ENCODE measurements around the gene MAD2L1BP. TPM values are rescaled to one million over a fixed set of nuclear protein-coding genes. Genes with fewer than 3 reads are reported as not detected.

The MAD2L1BP gene
- total and polyA plus RNA-seq, 2 donors from 2014 or later = 19.0 to 31.0 TPM

DNA sequence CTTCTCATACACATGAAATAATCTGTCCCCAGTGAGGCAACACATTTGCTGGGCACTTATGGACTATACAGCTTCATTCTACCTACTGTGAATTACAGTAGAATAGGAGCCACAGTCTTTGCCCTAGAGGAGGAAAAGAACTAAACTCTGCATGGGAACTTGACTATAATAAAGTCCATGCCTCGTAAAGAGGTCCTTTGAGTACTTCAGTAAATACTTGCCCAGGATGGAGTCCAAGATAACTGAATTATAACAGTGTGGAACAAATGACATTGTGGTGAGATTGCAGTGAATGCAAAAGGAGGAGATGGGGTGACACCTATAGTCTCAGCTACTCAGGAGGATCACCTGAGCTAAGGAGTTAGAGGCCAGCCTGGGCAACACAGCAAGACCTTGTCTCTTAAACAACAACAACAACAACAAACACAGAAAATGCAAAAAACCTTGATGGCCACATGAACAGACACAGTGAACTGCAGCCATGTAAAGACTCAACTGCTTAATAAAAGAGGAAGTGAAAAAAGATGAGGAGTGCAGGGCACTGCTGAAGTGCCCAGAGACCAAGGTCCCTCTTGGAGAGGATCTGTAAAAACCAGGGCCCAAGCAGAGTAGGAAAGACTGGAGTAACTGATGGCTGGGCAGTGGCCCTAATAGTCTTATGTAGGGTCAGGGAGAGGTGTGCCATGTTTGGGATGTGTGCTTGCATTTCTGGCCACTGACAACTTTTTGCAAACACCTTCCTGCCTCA, 48.2 kb downstream of the MAD2L1BP start:
- TF ChIP-seq, protein P1, sequence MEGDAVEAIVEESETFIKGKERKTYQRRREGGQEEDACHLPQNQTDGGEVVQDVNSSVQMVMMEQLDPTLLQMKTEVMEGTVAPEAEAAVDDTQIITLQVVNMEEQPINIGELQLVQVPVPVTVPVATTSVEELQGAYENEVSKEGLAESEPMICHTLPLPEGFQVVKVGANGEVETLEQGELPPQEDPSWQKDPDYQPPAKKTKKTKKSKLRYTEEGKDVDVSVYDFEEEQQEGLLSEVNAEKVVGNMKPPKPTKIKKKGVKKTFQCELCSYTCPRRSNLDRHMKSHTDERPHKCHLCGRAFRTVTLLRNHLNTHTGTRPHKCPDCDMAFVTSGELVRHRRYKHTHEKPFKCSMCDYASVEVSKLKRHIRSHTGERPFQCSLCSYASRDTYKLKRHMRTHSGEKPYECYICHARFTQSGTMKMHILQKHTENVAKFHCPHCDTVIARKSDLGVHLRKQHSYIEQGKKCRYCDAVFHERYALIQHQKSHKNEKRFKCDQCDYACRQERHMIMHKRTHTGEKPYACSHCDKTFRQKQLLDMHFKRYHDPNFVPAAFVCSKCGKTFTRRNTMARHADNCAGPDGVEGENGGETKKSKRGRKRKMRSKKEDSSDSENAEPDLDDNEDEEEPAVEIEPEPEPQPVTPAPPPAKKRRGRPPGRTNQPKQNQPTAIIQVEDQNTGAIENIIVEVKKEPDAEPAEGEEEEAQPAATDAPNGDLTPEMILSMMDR (IDR thresholded peaks at IDR 0.05; ENCODE audit: borderline replicate concordance, extremely low read depth, insufficient read depth) = no peak
- intact Hi-C loops (cut with DNase I) = no loop called here
- peaks cover 2 to 17% (median 6%) of the 10 kb centered on the region in 3 donors for H3K36me3 ChIP-seq (ENCODE audit: control insufficient read depth in 2 of 3, insufficient read depth in 3 of 3, low read length in 3 of 3)
- peaks cover 4 to 10% (median 4%) of the 10 kb centered on the region in 3 donors for H3K4me1 ChIP-seq (ENCODE audit: control insufficient read depth in 2 of 3, insufficient read depth in 2 of 3, low read depth in 1 of 3, low read length in 3 of 3)
- H3K9ac ChIP-seq (ENCODE audit: low read length in 3 of 3) = no peak overlapping the region
- no peaks in the 10 kb centered on the region for H3K9me3 ChIP-seq (ENCODE audit: control insufficient read depth in 2 of 3, insufficient read depth in 1 of 3, low read length in 3 of 3)
- H3K27ac ChIP-seq (ENCODE audit: low read depth in 2 of 2, low read length in 2 of 2) = no peak overlapping the region
- H3K27me3 ChIP-seq (ENCODE audit: control insufficient read depth, insufficient read depth, low read length) = no peaks in the 10 kb centered on the region
- DNase-seq (no peak), FAIRE-seq (no peak)
- H3K4me3 ChIP-seq (ENCODE audit: low read length in 3 of 3) = no peak overlapping the region

DNA sequence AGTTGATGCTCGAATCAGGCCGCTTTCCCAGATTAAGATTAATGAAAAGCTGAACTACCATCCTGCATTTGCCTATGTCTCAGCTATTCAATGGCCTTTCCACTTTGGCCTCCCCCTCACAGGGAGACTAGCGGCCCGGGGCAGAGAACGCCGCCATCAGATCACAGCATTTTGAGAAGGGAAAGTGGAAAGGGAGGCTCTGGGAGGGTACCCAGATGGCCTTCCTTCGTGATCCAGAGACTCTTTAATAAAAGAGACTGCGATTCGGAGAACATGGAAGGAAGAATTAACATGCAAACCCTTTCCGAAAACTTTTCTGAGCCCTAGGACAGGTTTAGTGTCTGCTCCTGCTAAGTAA, 51.4 kb downstream of the MAD2L1BP start:
- DNase-seq (no peak), FAIRE-seq (no peak)
- Histone ChIP-seq H3K27me3 (ENCODE audit: control insufficient read depth, insufficient read depth, low read length) (no peaks in the 10 kb centered on the region), H3K36me3 (ENCODE audit: control insufficient read depth in 2 of 3, insufficient read depth in 3 of 3, low read length in 3 of 3) (no peaks in the 10 kb centered on the region), H3K9me3 (ENCODE audit: control insufficient read depth in 2 of 3, insufficient read depth in 1 of 3, low read length in 3 of 3) (no peaks in the 10 kb centered on the region), H3K4me3 (ENCODE audit: low read length in 3 of 3) (peak overlapping the region; percentile 81 to 92 (median 91)), H3K27ac (ENCODE audit: low read depth in 2 of 2, low read length in 2 of 2) (no peak overlapping the region), H3K9ac (ENCODE audit: low read length in 3 of 3) (peak overlapping the region; percentile 65 to 86 (median 83)), H3K4me1 (ENCODE audit: control insufficient read depth in 2 of 3, insufficient read depth in 2 of 3, low read depth in 1 of 3, low read length in 3 of 3) (peaks cover 4 to 10% (median 4%) of the 10 kb centered on the region in 3 donors)
- intact Hi-C loops (cut with DNase I) = no loop called here
- TF ChIP-seq, protein P1 (IDR thresholded peaks at IDR 0.05; ENCODE audit: borderline replicate concordance, extremely low read depth, insufficient read depth) = no peak

DNA sequence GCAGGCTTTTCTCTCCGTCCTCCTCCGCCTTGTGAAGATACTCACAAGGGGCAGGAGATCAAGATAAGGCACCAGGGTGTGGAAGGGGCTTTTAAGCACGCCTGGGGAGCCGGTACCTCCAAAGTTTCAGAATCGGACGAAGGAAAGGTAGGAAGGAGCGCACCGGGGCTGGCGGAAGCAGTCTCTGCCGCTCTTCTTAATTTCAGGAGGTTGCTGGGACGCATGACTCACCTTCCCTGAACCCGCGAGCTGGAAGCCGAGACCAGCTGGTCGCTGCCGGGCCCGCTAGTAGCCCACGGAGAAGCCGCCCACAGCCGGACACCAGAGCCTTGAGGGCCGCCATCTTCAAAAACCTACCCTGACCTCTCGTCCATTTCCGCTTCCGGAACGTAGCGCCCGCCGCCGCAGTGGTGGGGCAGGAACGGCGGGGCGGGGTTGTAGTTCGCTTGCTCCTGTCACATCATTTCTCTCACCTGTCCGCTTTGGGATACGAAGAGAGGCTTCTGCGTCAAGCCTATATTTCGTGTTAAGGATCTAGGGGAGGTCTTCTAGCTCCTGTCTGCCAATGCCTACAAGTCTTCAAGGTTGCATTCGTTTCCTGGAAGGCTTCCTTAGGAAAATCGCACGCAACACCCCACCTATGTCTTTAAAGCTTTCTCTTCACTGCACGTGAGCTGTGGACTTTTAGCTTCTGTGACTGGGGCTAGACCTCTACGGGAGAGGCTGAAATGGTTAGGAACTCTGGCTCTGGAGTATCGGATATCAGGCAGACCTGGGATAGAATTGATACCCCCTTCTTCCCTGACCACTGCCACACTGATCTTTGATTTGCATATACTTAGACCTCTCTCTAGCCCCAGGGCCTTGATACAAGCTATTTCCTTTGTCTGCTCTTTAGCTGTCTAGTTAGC, 52.1 kb downstream of the MAD2L1BP start, which contains the start of gene MRPS18A:
MRPS18A (minus strand) TSS at position 355 of the 911 bp plus-strand sequence; CDS start at position 343, 12 bp downstream.
- Histone ChIP-seq H3K27ac (ENCODE audit: low read depth in 2 of 2, low read length in 2 of 2) (peak within 1 kb of the TSS; percentile 30 to 78), H3K4me3 (ENCODE audit: low read length in 3 of 3) (peak within 1 kb of the TSS; percentile 81 to 92 (median 91)), H3K36me3 (ENCODE audit: control insufficient read depth in 2 of 3, insufficient read depth in 3 of 3, low read length in 3 of 3) (no peaks in the 10 kb centered on the region), H3K9me3 (ENCODE audit: control insufficient read depth in 2 of 3, insufficient read depth in 1 of 3, low read length in 3 of 3) (no peaks in the 10 kb centered on the region), H3K27me3 (ENCODE audit: control insufficient read depth, insufficient read depth, low read length) (no peaks in the 10 kb centered on the region), H3K4me1 (ENCODE audit: control insufficient read depth in 2 of 3, insufficient read depth in 2 of 3, low read depth in 1 of 3, low read length in 3 of 3) (peaks cover 4 to 10% (median 4%) of the 10 kb centered on the region in 3 donors), H3K9ac (ENCODE audit: low read length in 3 of 3) (peak within 1 kb of the TSS; percentile 65 to 86 (median 83))
- TF ChIP-seq, protein P1 (IDR thresholded peaks at IDR 0.05; ENCODE audit: borderline replicate concordance, extremely low read depth, insufficient read depth) = no peak
- FAIRE-seq (no peak), DNase-seq (peak; percentile 85 to 93 (median 90))
- intact Hi-C loops (cut with DNase I) = no loop called here

Data from kidney (tissue), 14 donors.